H1 (cell line): ENCODE data around the gene NUSAP1.

Source experiments
- EP300 ChIP-seq, 2 experiments: IDR thresholded peaks; 1 replicate in 1 of 2; 2 replicates in 1 of 2; pipeline ENCODE4 v1.6.1; 2011 to 2012; ENCODE audit warnings: low read depth in 2 of 2, low read length in 2 of 2, mild to moderate bottlenecking in 2 of 2, borderline replicate concordance in 1 of 2, inconsistent platforms in 1 of 2, moderate library complexity in 1 of 2
- KDM1A ChIP-seq: fragments of 200-600, 300-600 bp; sonication (generic); IDR thresholded peaks from 2 replicates; pipeline ENCODE4 v1.7.1; 2016; ENCODE audit warnings: mild to moderate bottlenecking, low read length, borderline replicate concordance
- MAFK ChIP-seq: IDR thresholded peaks from 2 replicates; pipeline ENCODE4 v1.6.1; 2012; ENCODE audit warnings: low read depth, mild to moderate bottlenecking, improper control_type of control experiment, low read length
- POLR2A ChIP-seq, 2 experiments: IDR thresholded peaks; 1 replicate in 1 of 2; 2 replicates in 1 of 2; pipeline ENCODE4 v1.6.1; 2011; ENCODE audit warnings: low read depth in 2 of 2, low read length in 2 of 2, mild to moderate bottlenecking in 2 of 2; ENCODE audit errors: control extremely low read depth in 1 of 2
- POLR2AphosphoS5 ChIP-seq: IDR thresholded peaks from 2 replicates; pipeline ENCODE4 v1.6.1; 2011; ENCODE audit warnings: low read depth, low read length
- RNF2 ChIP-seq: fragments of 200-900, 300-1000 bp; sonication (generic); IDR thresholded peaks from 2 replicates; pipeline ENCODE4 v1.7.1; 2016; ENCODE audit warnings: borderline replicate concordance, low read depth, mild to moderate bottlenecking, antibody characterized with exemption, low read length; ENCODE audit not compliant: poor library complexity, severe bottlenecking; ENCODE audit errors: missing control alignments
- RXRA ChIP-seq: IDR thresholded peaks from 2 replicates; pipeline ENCODE4 v1.6.1; 2011; ENCODE audit warnings: low read depth, mild to moderate bottlenecking, low read length, moderate library complexity; ENCODE audit not compliant: insufficient read depth
- SIX5 ChIP-seq: IDR thresholded peaks from 2 replicates; pipeline ENCODE4 v1.6.1; 2011; ENCODE audit warnings: mild to moderate bottlenecking, low read depth, low read length
- SP1 ChIP-seq: IDR thresholded peaks from 2 replicates; pipeline ENCODE4 v1.6.1; 2011; ENCODE audit warnings: low read depth, low read length
- SP4 ChIP-seq: IDR thresholded peaks from 2 replicates; pipeline ENCODE4 v1.6.1; 2012; ENCODE audit warnings: low read length, inconsistent platforms
- YY1 ChIP-seq: IDR thresholded peaks from 2 replicates; pipeline ENCODE4 v1.6.1; 2011; ENCODE audit warnings: low read depth, mild to moderate bottlenecking, low read length
- ZNF274 ChIP-seq: IDR thresholded peaks from 2 replicates; pipeline ENCODE4 v1.7.0; 2012; ENCODE audit warnings: low read length, borderline replicate concordance; ENCODE audit errors: extremely low read depth
- TF ChIP-seq, protein P1 (sequence below), 3 experiments: IDR thresholded peaks; 1 replicate in 2 of 3; 2 replicates in 1 of 3; pipeline versions ENCODE4 v1.5.1 to v1.6.1; 2011; ENCODE audit warnings: low read length in 3 of 3, mild to moderate bottlenecking in 3 of 3, inconsistent platforms in 2 of 3, low read depth in 1 of 3, moderate library complexity in 1 of 3; ENCODE audit not compliant: insufficient read depth in 1 of 3; ENCODE audit errors: control extremely low read depth in 1 of 3
- TF ChIP-seq, protein P2 (sequence below): IDR thresholded peaks from 2 replicates; pipeline ENCODE4 v1.6.1; 2012; ENCODE audit warnings: inconsistent platforms

DNA sequence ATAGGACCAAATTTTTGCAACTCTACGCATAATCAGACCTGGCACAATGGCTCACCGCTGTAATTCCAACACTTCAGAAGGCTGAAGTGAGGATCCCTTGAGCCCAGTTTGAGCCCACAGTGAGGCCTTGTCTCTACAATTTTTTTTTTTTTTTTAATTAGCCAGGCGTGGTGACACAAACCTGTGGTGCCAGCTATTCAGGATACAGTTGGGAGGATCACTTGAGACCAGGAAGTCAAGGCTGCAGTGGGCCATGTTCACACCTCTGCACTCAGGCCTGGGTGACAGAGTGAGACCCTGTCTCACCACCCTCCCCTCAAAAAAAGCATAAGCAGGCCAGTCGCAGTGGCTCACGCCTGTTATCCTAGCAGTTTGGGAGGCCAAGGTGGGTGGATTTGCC is 25.0 kb upstream of the NUSAP1 start:
- TF ChIP-seq, protein P1, sequence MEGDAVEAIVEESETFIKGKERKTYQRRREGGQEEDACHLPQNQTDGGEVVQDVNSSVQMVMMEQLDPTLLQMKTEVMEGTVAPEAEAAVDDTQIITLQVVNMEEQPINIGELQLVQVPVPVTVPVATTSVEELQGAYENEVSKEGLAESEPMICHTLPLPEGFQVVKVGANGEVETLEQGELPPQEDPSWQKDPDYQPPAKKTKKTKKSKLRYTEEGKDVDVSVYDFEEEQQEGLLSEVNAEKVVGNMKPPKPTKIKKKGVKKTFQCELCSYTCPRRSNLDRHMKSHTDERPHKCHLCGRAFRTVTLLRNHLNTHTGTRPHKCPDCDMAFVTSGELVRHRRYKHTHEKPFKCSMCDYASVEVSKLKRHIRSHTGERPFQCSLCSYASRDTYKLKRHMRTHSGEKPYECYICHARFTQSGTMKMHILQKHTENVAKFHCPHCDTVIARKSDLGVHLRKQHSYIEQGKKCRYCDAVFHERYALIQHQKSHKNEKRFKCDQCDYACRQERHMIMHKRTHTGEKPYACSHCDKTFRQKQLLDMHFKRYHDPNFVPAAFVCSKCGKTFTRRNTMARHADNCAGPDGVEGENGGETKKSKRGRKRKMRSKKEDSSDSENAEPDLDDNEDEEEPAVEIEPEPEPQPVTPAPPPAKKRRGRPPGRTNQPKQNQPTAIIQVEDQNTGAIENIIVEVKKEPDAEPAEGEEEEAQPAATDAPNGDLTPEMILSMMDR (IDR thresholded peaks at IDR 0.05; ENCODE audit: control extremely low read depth in 1 of 3, insufficient read depth in 1 of 3, low read depth in 1 of 3, low read length in 3 of 3): no peak
- TF ChIP-seq KDM1A (no peak), ZNF274 (no peak), RXRA (no peak), EP300 (IDR thresholded peaks at IDR 0.05; ENCODE audit: borderline replicate concordance in 1 of 2, low read depth in 2 of 2, low read length in 2 of 2) (no peak), MAFK (no peak), YY1 (no peak), POLR2AphosphoS5 (no peak), SIX5 (no peak), RNF2 (no peak), SP1 (no peak), SP4 (no peak), POLR2A (IDR thresholded peaks at IDR 0.05; ENCODE audit: control extremely low read depth in 1 of 2, low read depth in 2 of 2, low read length in 2 of 2) (no peak)
- TF ChIP-seq, protein P2, sequence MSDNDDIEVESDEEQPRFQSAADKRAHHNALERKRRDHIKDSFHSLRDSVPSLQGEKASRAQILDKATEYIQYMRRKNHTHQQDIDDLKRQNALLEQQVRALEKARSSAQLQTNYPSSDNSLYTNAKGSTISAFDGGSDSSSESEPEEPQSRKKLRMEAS: no peak
